Keratinocyte (primary cell): ENCODE data around the gene RPS19BP1. TPM values are rescaled to one million over a fixed set of nuclear protein-coding genes. Genes with fewer than 3 reads are reported as not detected.

Experiments used
- DNase-seq: peaks from one replicate; pipeline ENCODE4 v3.0.0-alpha.2; 2011; ENCODE audit warnings: low read depth, missing footprints, low spot score
- FAIRE-seq: peaks from 2 replicates; lab custom pipeline; 2011; peaks lifted over from hg19 to GRCh38; lab: Jason Lieb, UNC
- H2AFZ ChIP-seq: 2 replicates; pipeline ENCODE4 v1.6.0; 2012; ENCODE audit warnings: low read length, control low read depth, inconsistent platforms; ENCODE audit not compliant: control insufficient read depth
- H3K27ac ChIP-seq: 2 replicates; pipeline ENCODE4 v1.5.1; 2011; ENCODE audit warnings: low read length; ENCODE audit not compliant: control insufficient read depth, insufficient read depth
- H3K27me3 ChIP-seq: 3 replicates; pipeline ENCODE4 v1.6.0; 2011; ENCODE audit warnings: low read length; ENCODE audit not compliant: control insufficient read depth, insufficient read depth; ENCODE audit errors: extremely low read depth
- H3K36me3 ChIP-seq, 2 experiments: 2 replicates in 1 of 2; 3 replicates in 1 of 2; pipeline ENCODE4 v1.5.1; 2011; ENCODE audit warnings: low read length in 2 of 2, mild to moderate bottlenecking in 1 of 2; ENCODE audit not compliant: control insufficient read depth in 2 of 2, insufficient read depth in 2 of 2; ENCODE audit errors: extremely low read depth in 1 of 2
- H3K4me1 ChIP-seq: 3 replicates; pipeline ENCODE4 v1.5.1; 2011; ENCODE audit warnings: low read length; ENCODE audit not compliant: control insufficient read depth, insufficient read depth; ENCODE audit errors: extremely low read depth
- H3K4me2 ChIP-seq: 3 replicates; pipeline ENCODE4 v1.6.0; 2011; ENCODE audit warnings: low read depth, low read length; ENCODE audit not compliant: control insufficient read depth, insufficient read depth; ENCODE audit errors: extremely low read depth
- H3K4me3 ChIP-seq, 3 experiments: fragments of 200-600 bp in 1 of 3; sonication (generic) in 1 of 3; 2 replicates in 2 of 3; 3 replicates in 1 of 3; pipeline ENCODE4 v1.5.1; 2011 to 2016; ENCODE audit warnings: low read length in 3 of 3, mild to moderate bottlenecking in 3 of 3, control low read depth in 2 of 3, inconsistent platforms in 1 of 3, low read depth in 1 of 3, mixed read lengths in 1 of 3, mixed run types in 1 of 3, moderate library complexity in 1 of 3; ENCODE audit not compliant: control insufficient read depth in 2 of 3, insufficient read depth in 2 of 3; ENCODE audit errors: extremely low read depth in 1 of 3
- H3K79me2 ChIP-seq: 2 replicates; pipeline ENCODE4 v1.6.0; 2012; ENCODE audit warnings: low read length; ENCODE audit not compliant: control insufficient read depth, insufficient read depth
- H3K9ac ChIP-seq: 3 replicates; pipeline ENCODE4 v1.6.0; 2011; ENCODE audit warnings: low read length; ENCODE audit not compliant: control insufficient read depth, insufficient read depth; ENCODE audit errors: extremely low read depth
- H3K9me1 ChIP-seq: 3 replicates; pipeline ENCODE4 v1.6.0; 2011; ENCODE audit warnings: low read length; ENCODE audit not compliant: control insufficient read depth, insufficient read depth; ENCODE audit errors: extremely low read depth
- H3K9me3 ChIP-seq: 2 replicates; pipeline ENCODE4 v1.5.1; 2012; ENCODE audit warnings: low read depth, low read length; ENCODE audit not compliant: control insufficient read depth
- H4K20me1 ChIP-seq: 3 replicates; pipeline ENCODE4 v1.6.0; 2011; ENCODE audit warnings: low read length; ENCODE audit not compliant: control insufficient read depth, insufficient read depth; ENCODE audit errors: extremely low read depth
- EZH2 ChIP-seq: IDR thresholded peaks from one replicate; pipeline ENCODE4 v1.6.1; 2012; ENCODE audit warnings: inconsistent platforms, mild to moderate bottlenecking, low read length, moderate library complexity
- dilution Hi-C: fragments of 300-500 bp; cut with MboI; formaldehyde crosslinking; loops from one replicate; pipeline ENCODE4 v1.7.0; 2020; ENCODE audit warnings: low sequenced_read_pairs; ENCODE audit not compliant: extremely low pct_ligation_motif_present
- polyA plus RNA-seq, 5 experiments: library from polyadenylated mRNA; depleted of rRNA in 3 of 5; stranded (reverse) in 3 of 5; stranded (forward) in 1 of 5; unstranded in 1 of 5; fragments of >200 nt; gene quantifications; 1 replicate in 1 of 5; 2 replicates in 3 of 5; 3 replicates in 1 of 5; pipeline versions ENCODE4 v1.2.1 to v1.2.3, GENCODE V29; 2011 to 2012; ENCODE audit warnings: missing spikeins in 2 of 5, low read depth in 1 of 5, low replicate concordance in 1 of 5
- TF ChIP-seq, protein P1 (sequence below), 3 experiments: IDR thresholded peaks in 1 of 3; conservative IDR thresholded peaks in 1 of 3; optimal IDR thresholded peaks in 1 of 3; 2 replicates in 2 of 3; 3 replicates in 1 of 3; pipeline versions ENCODE3 to v1.5.1; 2011; ENCODE audit warnings: low read length in 3 of 3, mild to moderate bottlenecking in 3 of 3, moderate library complexity in 2 of 3, control low read depth in 1 of 3, inconsistent platforms in 1 of 3; ENCODE audit not compliant: insufficient read depth in 2 of 3; ENCODE audit errors: extremely low read depth in 1 of 3

The RPS19BP1 gene
- polyA plus RNA-seq, 1 donor (not counting 4 experiments of a cell fraction or from before 2014, with no cell fraction given) = 67.3 TPM

- no peaks in the 10 kb centered on the region for H4K20me1 ChIP-seq
- peaks cover 23% of the 10 kb centered on the region for H3K27me3 ChIP-seq
- no peaks in the 10 kb centered on the region for H3K79me2 ChIP-seq
- no peaks in the 10 kb centered on the region for H3K9me3 ChIP-seq
- DNase-seq (no peak), FAIRE-seq (no peak)
- no peak overlapping the region for H2AFZ ChIP-seq
- H3K27ac ChIP-seq = no peak overlapping the region
- dilution Hi-C loops = no loop called here
- TF ChIP-seq EZH2 = no peak
- TF ChIP-seq, protein P1, sequence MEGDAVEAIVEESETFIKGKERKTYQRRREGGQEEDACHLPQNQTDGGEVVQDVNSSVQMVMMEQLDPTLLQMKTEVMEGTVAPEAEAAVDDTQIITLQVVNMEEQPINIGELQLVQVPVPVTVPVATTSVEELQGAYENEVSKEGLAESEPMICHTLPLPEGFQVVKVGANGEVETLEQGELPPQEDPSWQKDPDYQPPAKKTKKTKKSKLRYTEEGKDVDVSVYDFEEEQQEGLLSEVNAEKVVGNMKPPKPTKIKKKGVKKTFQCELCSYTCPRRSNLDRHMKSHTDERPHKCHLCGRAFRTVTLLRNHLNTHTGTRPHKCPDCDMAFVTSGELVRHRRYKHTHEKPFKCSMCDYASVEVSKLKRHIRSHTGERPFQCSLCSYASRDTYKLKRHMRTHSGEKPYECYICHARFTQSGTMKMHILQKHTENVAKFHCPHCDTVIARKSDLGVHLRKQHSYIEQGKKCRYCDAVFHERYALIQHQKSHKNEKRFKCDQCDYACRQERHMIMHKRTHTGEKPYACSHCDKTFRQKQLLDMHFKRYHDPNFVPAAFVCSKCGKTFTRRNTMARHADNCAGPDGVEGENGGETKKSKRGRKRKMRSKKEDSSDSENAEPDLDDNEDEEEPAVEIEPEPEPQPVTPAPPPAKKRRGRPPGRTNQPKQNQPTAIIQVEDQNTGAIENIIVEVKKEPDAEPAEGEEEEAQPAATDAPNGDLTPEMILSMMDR (optimal IDR thresholded peaks at IDR 0.05 in 1 of 3, IDR thresholded peaks at IDR 0.05 in 1 of 3, conservative IDR thresholded peaks at IDR 0.05 in 1 of 3; ENCODE audit: extremely low read depth in 1 of 3, insufficient read depth in 2 of 3, low read length in 3 of 3) = no peak
- H3K4me1 ChIP-seq = peaks cover 13% of the 10 kb centered on the region
- H3K4me3 ChIP-seq = no peak overlapping the region
- no peak overlapping the region for H3K9ac ChIP-seq
- H3K9me1 ChIP-seq = no peaks in the 10 kb centered on the region
- no peak overlapping the region for H3K4me2 ChIP-seq
- no peaks in the 10 kb centered on the region for H3K36me3 ChIP-seq
Observed at GRCh38 chr22:39576027-39576426, 43.5 kb upstream of the RPS19BP1 start.

DNA sequence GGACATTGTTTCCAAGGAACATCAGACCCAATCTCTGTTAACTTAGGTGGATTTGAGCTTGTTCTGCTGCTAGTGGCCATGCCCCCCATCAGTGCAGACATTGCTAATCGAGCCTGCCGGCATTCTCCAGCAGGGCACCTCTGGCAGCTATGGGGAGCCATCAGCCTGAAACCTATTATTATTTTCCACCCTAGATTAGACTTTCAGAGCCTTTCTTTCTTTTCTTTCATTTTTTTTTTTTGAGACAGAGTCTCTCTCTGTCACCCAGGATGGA is 42.9 kb upstream of the RPS19BP1 start:
- TF ChIP-seq, protein P1 (optimal IDR thresholded peaks at IDR 0.05 in 1 of 3, IDR thresholded peaks at IDR 0.05 in 1 of 3, conservative IDR thresholded peaks at IDR 0.05 in 1 of 3; ENCODE audit: extremely low read depth in 1 of 3, insufficient read depth in 2 of 3, low read length in 3 of 3) = no peak
- no peak for TF ChIP-seq EZH2
- Histone ChIP-seq H3K9me3 (no peaks in the 10 kb centered on the region), H3K4me3 (no peak overlapping the region), H3K4me1 (peaks cover 13% of the 10 kb centered on the region), H3K27ac (no peak overlapping the region), H3K9ac (no peak overlapping the region), H2AFZ (no peak overlapping the region), H3K36me3 (no peaks in the 10 kb centered on the region), H3K4me2 (no peak overlapping the region), H3K27me3 (peaks cover 19% of the 10 kb centered on the region), H3K9me1 (no peaks in the 10 kb centered on the region), H4K20me1 (no peaks in the 10 kb centered on the region), H3K79me2 (no peaks in the 10 kb centered on the region)
- dilution Hi-C loops = no loop called here
- DNase-seq (no peak), FAIRE-seq (peak; percentile 17)
